HEK293 (cell line): ENCODE measurements around the gene WDCP.

Experiments
- BCL11A ChIP-seq: fragments of 450-650 bp; formaldehyde crosslinking; IDR thresholded peaks from 2 replicates; pipeline ENCODE4 v1.5.1; 2016; ENCODE audit warnings: low read depth, missing biosample characterization, missing genetic modification characterization
- GLIS1 ChIP-seq: fragments of 450-650 bp; formaldehyde crosslinking; IDR thresholded peaks from 2 replicates; pipeline ENCODE4 v1.5.1; 2016; ENCODE audit warnings: missing biosample characterization, missing genetic modification characterization
- HOXD13 ChIP-seq: sonication (generic); formaldehyde crosslinking; IDR thresholded peaks from 2 replicates; pipeline ENCODE4 v1.8.0; 2022; ENCODE audit warnings: missing genetic modification reagents, borderline replicate concordance
- IKZF3 ChIP-seq: fragments of 450-650 bp; IDR thresholded peaks from 2 replicates; pipeline ENCODE4 v1.5.0; 2018; ENCODE audit warnings: missing biosample characterization, mild to moderate bottlenecking, missing genetic modification characterization, moderate library complexity
- SETDB1 ChIP-seq: IDR thresholded peaks from one replicate; pipeline ENCODE4 v1.6.1; 2017; ENCODE audit warnings: mild to moderate bottlenecking, low read length, moderate library complexity, mixed read lengths; ENCODE audit not compliant: insufficient read length
- SP3 ChIP-seq: fragments of 450-650 bp; formaldehyde crosslinking; IDR thresholded peaks from 2 replicates; pipeline ENCODE4 v1.5.1; 2016; ENCODE audit warnings: missing biosample characterization, missing genetic modification characterization
- ZEB2 ChIP-seq: fragments of 450-650 bp; formaldehyde crosslinking; IDR thresholded peaks from 2 replicates; pipeline ENCODE4 v1.5.1; 2016; ENCODE audit warnings: missing biosample characterization, missing genetic modification characterization
- ZFP37 ChIP-seq: fragments of 450-650 bp; formaldehyde crosslinking; IDR thresholded peaks from 2 replicates; pipeline ENCODE4 v1.5.1; 2016; ENCODE audit warnings: missing biosample characterization, missing genetic modification characterization
- ZNF248 ChIP-seq: fragments of 450-650 bp; formaldehyde crosslinking; IDR thresholded peaks from 2 replicates; pipeline ENCODE4 v1.5.1; 2017; ENCODE audit warnings: missing biosample characterization, missing genetic modification characterization
- ZNF37A ChIP-seq: fragments of 450-650 bp; IDR thresholded peaks from 2 replicates; pipeline ENCODE4 v1.5.1; 2018; ENCODE audit warnings: missing biosample characterization, missing genetic modification characterization
- ZNF521 ChIP-seq: fragments of 450-650 bp; formaldehyde crosslinking; IDR thresholded peaks from 2 replicates; pipeline ENCODE4 v1.5.1; 2017; ENCODE audit warnings: missing biosample characterization, mild to moderate bottlenecking, missing genetic modification characterization
- ZNF529 ChIP-seq: fragments of 450-650 bp; formaldehyde crosslinking; IDR thresholded peaks from 2 replicates; pipeline ENCODE4 v1.5.1; 2017; ENCODE audit warnings: missing genetic modification characterization, missing biosample characterization; ENCODE audit not compliant: insufficient replicate concordance
- ZNF549 ChIP-seq: fragments of 450-650 bp; IDR thresholded peaks from 2 replicates; pipeline ENCODE4 v1.5.1; 2018; ENCODE audit warnings: missing biosample characterization, missing genetic modification characterization, mild to moderate bottlenecking, inconsistent platforms, moderate library complexity
- ZNF558 ChIP-seq: fragments of 450-650 bp; formaldehyde crosslinking; IDR thresholded peaks from 2 replicates; pipeline ENCODE4 v1.5.1; 2016; ENCODE audit warnings: missing biosample characterization, missing genetic modification characterization
- ZNF629 ChIP-seq: fragments of 450-650 bp; formaldehyde crosslinking; IDR thresholded peaks from 2 replicates; pipeline ENCODE4 v1.5.1; 2017; ENCODE audit warnings: missing biosample characterization, missing genetic modification characterization
- ZNF654 ChIP-seq: fragments of 450-650 bp; formaldehyde crosslinking; IDR thresholded peaks from 2 replicates; pipeline ENCODE4 v1.5.1; 2016; ENCODE audit warnings: low read depth, missing biosample characterization, missing genetic modification characterization
- ZNF670 ChIP-seq: fragments of 450-650 bp; formaldehyde crosslinking; IDR thresholded peaks from 2 replicates; pipeline ENCODE4 v1.5.1; 2016; ENCODE audit warnings: missing biosample characterization, missing genetic modification characterization, low read depth
- ZNF791 ChIP-seq: fragments of 450-650 bp; formaldehyde crosslinking; IDR thresholded peaks from 2 replicates; pipeline ENCODE4 v1.5.1; 2016; ENCODE audit warnings: missing biosample characterization, missing genetic modification characterization
- ZNF843 ChIP-seq: fragments of 450-650 bp; formaldehyde crosslinking; IDR thresholded peaks from 2 replicates; pipeline ENCODE4 v1.5.1; 2016; ENCODE audit warnings: missing biosample characterization, missing genetic modification characterization
- ZSCAN23 ChIP-seq: fragments of 450-650 bp; formaldehyde crosslinking; IDR thresholded peaks from 2 replicates; pipeline ENCODE4 v1.5.1; 2016; ENCODE audit warnings: missing biosample characterization, missing genetic modification characterization
- ZXDB ChIP-seq: fragments of 450-650 bp; formaldehyde crosslinking; IDR thresholded peaks from 2 replicates; pipeline ENCODE4 v1.5.1; 2016; ENCODE audit warnings: missing biosample characterization, missing genetic modification characterization
- TF ChIP-seq, protein P1 (sequence below): fragments of 450-650 bp; formaldehyde crosslinking; IDR thresholded peaks from 2 replicates; pipeline ENCODE4 v1.5.1; 2016; ENCODE audit warnings: missing biosample characterization, missing genetic modification characterization
- TF ChIP-seq, protein P2 (sequence below): fragments of 450-650 bp; formaldehyde crosslinking; IDR thresholded peaks from 2 replicates; pipeline ENCODE4 v1.5.1; 2016; ENCODE audit warnings: missing biosample characterization, missing genetic modification characterization
- TF ChIP-seq, protein P3 (sequence below): IDR thresholded peaks from 2 replicates; pipeline ENCODE4 v1.6.1; 2011; ENCODE audit warnings: mild to moderate bottlenecking, low read depth, low read length, borderline replicate concordance
- TF ChIP-seq, protein P4 (sequence below): fragments of 450-650 bp; formaldehyde crosslinking; IDR thresholded peaks from 2 replicates; pipeline ENCODE4 v1.5.1; 2016; ENCODE audit warnings: missing biosample characterization, missing genetic modification characterization
- TF ChIP-seq, protein P5 (sequence below): fragments of 450-650 bp; formaldehyde crosslinking; IDR thresholded peaks from 2 replicates; pipeline ENCODE4 v1.5.1; 2016; ENCODE audit warnings: missing biosample characterization, missing genetic modification characterization
- TF ChIP-seq, protein P6 (sequence below): fragments of 450-650 bp; formaldehyde crosslinking; IDR thresholded peaks from 2 replicates; pipeline ENCODE4 v1.5.1; 2016; ENCODE audit warnings: missing biosample characterization, missing genetic modification characterization

WDCP gene

DNA sequence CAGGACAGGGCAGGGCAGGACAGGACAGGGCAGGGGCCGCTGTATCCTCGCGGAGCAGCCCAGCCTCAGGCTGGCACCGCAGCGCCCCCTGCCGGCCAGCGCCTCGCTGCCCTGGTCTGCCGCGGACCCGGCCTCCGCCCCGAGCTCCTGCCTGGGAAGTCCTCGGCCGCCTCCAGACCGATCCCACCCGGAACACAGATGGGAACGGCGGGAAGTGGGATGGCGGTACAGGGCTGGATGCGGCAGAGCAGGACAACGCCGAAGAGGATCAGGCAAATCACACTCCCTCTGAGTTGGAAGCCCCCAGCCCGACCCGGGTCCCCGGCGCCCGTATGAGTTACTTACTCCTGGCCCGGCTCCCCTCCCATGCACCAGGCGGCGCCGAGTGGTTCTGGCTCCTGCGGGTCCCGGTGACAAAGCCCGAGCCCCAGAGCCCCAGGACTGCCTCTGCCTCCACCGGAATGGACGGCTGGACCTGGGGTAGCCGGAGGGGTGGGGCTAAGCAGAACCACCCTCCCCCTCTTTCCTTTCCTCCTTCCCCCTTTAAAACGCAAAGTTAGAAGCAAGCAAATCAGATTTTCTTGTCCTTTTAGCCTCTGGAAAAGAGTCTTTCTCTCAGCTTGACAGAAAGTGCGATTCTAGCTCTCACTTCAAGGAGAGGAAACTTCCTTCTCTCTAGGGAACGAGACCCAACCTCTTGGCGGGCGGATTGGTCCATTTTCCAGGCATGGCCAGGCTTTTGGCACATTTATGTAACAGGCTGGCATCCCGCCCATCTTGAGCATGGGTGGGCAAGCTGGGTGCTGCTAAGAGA, 37.4 kb upstream of the WDCP start, which contains the start of gene TP53I3 (continued):
- TF ChIP-seq SP3 (tag by site-specific recombination) = peak; percentile 27
- peak; percentile 82; the same call in 1 of the 2 replicates for TF ChIP-seq ZFP37 (tag by site-specific recombination)
- TF ChIP-seq, protein P1, sequence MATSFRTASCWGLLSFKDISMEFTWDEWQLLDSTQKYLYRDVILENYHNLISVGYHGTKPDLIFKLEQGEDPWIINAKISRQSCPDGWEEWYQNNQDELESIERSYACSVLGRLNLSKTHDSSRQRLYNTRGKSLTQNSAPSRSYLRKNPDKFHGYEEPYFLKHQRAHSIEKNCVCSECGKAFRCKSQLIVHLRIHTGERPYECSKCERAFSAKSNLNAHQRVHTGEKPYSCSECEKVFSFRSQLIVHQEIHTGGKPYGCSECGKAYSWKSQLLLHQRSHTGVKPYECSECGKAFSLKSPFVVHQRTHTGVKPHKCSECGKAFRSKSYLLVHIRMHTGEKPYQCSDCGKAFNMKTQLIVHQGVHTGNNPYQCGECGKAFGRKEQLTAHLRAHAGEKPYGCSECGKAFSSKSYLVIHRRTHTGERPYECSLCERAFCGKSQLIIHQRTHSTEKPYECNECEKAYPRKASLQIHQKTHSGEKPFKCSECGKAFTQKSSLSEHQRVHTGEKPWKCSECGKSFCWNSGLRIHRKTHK (tag by site-specific recombination) = no peak
- peak; percentile 60; the same call in 1 of the 2 replicates for TF ChIP-seq ZEB2 (tag by site-specific recombination)
- no peak for TF ChIP-seq ZNF529 (tag by site-specific recombination)
- TF ChIP-seq BCL11A (tag by site-specific recombination) = peak; percentile 55; the same call in 1 of the 2 replicates
- peak; percentile 16; the same call in 1 of the 2 replicates for TF ChIP-seq ZNF843 (tag by site-specific recombination)
- TF ChIP-seq ZXDB (tag by site-specific recombination) = no peak
- no peak for TF ChIP-seq ZNF670
- no peak for TF ChIP-seq SETDB1
- TF ChIP-seq, protein P2, sequence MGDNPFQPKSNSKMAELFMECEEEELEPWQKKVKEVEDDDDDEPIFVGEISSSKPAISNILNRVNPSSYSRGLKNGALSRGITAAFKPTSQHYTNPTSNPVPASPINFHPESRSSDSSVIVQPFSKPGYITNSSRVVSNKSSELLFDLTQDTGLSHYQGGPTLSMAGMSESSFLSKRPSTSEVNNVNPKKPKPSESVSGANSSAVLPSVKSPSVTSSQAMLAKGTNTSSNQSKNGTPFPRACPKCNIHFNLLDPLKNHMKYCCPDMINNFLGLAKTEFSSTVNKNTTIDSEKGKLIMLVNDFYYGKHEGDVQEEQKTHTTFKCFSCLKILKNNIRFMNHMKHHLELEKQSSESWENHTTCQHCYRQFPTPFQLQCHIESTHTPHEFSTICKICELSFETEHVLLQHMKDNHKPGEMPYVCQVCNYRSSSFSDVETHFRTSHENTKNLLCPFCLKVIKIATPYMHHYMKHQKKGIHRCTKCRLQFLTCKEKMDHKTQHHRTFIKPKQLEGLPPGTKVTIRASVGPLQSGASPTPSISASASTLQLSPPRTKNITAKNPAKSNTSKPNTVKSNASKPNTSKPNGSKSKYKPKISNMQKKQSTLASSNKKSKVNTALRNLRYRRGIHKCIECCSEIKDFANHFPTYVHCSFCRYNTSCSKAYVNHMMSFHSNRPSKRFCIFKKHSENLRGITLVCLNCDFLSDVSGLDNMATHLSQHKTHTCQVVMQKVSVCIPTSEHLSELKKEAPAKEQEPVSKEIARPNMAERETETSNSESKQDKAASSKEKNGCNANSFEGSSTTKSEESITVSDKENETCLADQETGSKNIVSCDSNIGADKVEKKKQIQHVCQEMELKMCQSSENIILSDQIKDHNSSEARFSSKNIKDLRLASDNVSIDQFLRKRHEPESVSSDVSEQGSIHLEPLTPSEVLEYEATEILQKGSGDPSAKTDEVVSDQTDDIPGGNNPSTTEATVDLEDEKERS (tag by site-specific recombination) = no peak
- TF ChIP-seq, protein P3, sequence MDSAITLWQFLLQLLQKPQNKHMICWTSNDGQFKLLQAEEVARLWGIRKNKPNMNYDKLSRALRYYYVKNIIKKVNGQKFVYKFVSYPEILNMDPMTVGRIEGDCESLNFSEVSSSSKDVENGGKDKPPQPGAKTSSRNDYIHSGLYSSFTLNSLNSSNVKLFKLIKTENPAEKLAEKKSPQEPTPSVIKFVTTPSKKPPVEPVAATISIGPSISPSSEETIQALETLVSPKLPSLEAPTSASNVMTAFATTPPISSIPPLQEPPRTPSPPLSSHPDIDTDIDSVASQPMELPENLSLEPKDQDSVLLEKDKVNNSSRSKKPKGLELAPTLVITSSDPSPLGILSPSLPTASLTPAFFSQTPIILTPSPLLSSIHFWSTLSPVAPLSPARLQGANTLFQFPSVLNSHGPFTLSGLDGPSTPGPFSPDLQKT = no peak
- no peak for TF ChIP-seq ZSCAN23 (tag by site-specific recombination)
- TF ChIP-seq, protein P4, sequence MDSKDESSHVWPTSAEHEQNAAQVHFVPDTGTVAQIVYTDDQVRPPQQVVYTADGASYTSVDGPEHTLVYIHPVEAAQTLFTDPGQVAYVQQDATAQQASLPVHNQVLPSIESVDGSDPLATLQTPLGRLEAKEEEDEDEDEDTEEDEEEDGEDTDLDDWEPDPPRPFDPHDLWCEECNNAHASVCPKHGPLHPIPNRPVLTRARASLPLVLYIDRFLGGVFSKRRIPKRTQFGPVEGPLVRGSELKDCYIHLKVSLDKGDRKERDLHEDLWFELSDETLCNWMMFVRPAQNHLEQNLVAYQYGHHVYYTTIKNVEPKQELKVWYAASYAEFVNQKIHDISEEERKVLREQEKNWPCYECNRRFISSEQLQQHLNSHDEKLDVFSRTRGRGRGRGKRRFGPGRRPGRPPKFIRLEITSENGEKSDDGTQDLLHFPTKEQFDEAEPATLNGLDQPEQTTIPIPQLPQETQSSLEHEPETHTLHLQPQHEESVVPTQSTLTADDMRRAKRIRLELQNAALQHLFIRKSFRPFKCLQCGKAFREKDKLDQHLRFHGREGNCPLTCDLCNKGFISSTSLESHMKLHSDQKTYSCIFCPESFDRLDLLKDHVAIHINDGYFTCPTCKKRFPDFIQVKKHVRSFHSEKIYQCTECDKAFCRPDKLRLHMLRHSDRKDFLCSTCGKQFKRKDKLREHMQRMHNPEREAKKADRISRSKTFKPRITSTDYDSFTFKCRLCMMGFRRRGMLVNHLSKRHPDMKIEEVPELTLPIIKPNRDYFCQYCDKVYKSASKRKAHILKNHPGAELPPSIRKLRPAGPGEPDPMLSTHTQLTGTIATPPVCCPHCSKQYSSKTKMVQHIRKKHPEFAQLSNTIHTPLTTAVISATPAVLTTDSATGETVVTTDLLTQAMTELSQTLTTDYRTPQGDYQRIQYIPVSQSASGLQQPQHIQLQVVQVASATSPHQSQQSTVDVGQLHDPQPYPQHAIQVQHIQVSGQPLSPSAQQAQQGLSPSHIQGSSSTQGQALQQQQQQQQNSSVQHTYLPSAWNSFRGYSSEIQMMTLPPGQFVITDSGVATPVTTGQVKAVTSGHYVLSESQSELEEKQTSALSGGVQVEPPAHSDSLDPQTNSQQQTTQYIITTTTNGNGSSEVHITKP (tag by site-specific recombination) = peak; percentile 98
- peak; percentile 98 for TF ChIP-seq IKZF3
- no peak for TF ChIP-seq ZNF791 (tag by site-specific recombination)
- no peak for TF ChIP-seq ZNF37A (tag by site-specific recombination)
- no peak for TF ChIP-seq HOXD13 (CRISPR knock-in tag)
- TF ChIP-seq, protein P5, sequence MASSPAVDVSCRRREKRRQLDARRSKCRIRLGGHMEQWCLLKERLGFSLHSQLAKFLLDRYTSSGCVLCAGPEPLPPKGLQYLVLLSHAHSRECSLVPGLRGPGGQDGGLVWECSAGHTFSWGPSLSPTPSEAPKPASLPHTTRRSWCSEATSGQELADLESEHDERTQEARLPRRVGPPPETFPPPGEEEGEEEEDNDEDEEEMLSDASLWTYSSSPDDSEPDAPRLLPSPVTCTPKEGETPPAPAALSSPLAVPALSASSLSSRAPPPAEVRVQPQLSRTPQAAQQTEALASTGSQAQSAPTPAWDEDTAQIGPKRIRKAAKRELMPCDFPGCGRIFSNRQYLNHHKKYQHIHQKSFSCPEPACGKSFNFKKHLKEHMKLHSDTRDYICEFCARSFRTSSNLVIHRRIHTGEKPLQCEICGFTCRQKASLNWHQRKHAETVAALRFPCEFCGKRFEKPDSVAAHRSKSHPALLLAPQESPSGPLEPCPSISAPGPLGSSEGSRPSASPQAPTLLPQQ = peak; percentile 57
- TF ChIP-seq ZNF558 (tag by site-specific recombination) = no peak
- TF ChIP-seq ZNF549 (tag by site-specific recombination) = no peak
- TF ChIP-seq GLIS1 (tag by site-specific recombination) = 0 out of 2 replicates have a peak, but pooled peaks have one; percentile 12
- TF ChIP-seq ZNF629 (tag by site-specific recombination) = peak; percentile 28; the same call in 1 of the 2 replicates
- peak; percentile 20; the same call in 1 of the 2 replicates for TF ChIP-seq ZNF654
- no peak for TF ChIP-seq ZNF521
- TF ChIP-seq ZNF248 (tag by site-specific recombination) = no peak
- TF ChIP-seq, protein P6, sequence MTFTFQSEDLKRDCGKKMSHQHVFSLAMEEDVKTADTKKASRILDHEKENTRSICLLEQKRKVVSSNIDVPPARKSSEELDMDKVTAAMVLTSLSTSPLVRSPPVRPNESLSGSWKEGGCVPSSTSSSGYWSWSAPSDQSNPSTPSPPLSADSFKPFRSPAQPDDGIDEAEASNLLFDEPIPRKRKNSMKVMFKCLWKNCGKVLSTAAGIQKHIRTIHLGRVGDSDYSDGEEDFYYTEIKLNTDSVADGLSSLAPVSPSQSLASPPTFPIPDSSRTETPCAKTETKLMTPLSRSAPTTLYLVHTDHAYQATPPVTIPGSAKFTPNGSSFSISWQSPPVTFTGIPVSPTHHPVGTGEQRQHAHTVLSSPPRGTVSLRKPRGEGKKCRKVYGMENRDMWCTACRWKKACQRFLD = no peak
